CD14-positive monocyte (primary cell): ENCODE data around the gene FAM117A. TPM values are rescaled to one million over a fixed set of nuclear protein-coding genes. Genes with fewer than 3 reads are reported as not detected.

Experiments
- DNase-seq, 3 donors: peaks; one replicate each; pipeline ENCODE4 v3.0.0-alpha.2; 2011 to 2022
- H2AFZ ChIP-seq: 2 replicates; pipeline ENCODE4 v1.6.0; 2012; ENCODE audit warnings: mild to moderate bottlenecking, low read depth, low read length, inconsistent platforms; ENCODE audit not compliant: insufficient read depth, poor library complexity, severe bottlenecking
- H3K27ac ChIP-seq, 2 donors: 1 replicate in 1 of 2; 2 replicates in 1 of 2; pipeline ENCODE4 v1.5.1; 2012 to 2013; ENCODE audit warnings: low read length in 2 of 2, control low read depth in 1 of 2, inconsistent platforms in 1 of 2, low read depth in 1 of 2, mild to moderate bottlenecking in 1 of 2
- H3K27me3 ChIP-seq, 2 donors: one replicate each; pipeline versions ENCODE4 v1.6.0 to v1.6.1; 2011 to 2013; ENCODE audit warnings: low read length in 2 of 2; ENCODE audit not compliant: control insufficient read depth in 2 of 2, insufficient read depth in 2 of 2
- H3K36me3 ChIP-seq, 2 donors: replicated peaks in 1 of 2; 1 replicate in 1 of 2; 2 replicates in 1 of 2; pipeline versions ENCODE4 v1.5.1 to v1.6.1; 2012 to 2013; ENCODE audit warnings: low read length in 2 of 2, control low read depth in 1 of 2, inconsistent platforms in 1 of 2, mild to moderate bottlenecking in 1 of 2; ENCODE audit not compliant: insufficient read depth in 2 of 2, control insufficient read depth in 1 of 2
- H3K4me1 ChIP-seq, 2 donors: 1 replicate in 1 of 2; 2 replicates in 1 of 2; pipeline versions ENCODE4 v1.5.1 to v1.6.1; 2012 to 2013; ENCODE audit warnings: low read length in 2 of 2, control low read depth in 1 of 2, inconsistent platforms in 1 of 2, mild to moderate bottlenecking in 1 of 2, moderate library complexity in 1 of 2; ENCODE audit not compliant: insufficient read depth in 2 of 2, control insufficient read depth in 1 of 2
- H3K4me2 ChIP-seq: replicated peaks from 2 replicates; pipeline ENCODE3; 2012; ENCODE audit warnings: low read length, moderate library complexity, mild to moderate bottlenecking; ENCODE audit not compliant: poor library complexity, severe bottlenecking; ENCODE audit errors: extremely low read depth
- H3K4me3 ChIP-seq, 3 experiments: fragments of 200-600 bp in 1 of 3; sonication (generic) in 1 of 3; replicated peaks in 1 of 3; 1 replicate in 2 of 3; 2 replicates in 1 of 3; pipeline ENCODE4 v1.5.1; 2011 to 2013; ENCODE audit warnings: low read length in 3 of 3, mild to moderate bottlenecking in 3 of 3, control low read depth in 2 of 3, low read depth in 2 of 3, inconsistent platforms in 1 of 3, moderate library complexity in 1 of 3
- H3K79me2 ChIP-seq: 2 replicates; pipeline ENCODE4 v1.6.0; 2012; ENCODE audit warnings: mild to moderate bottlenecking, control low read depth, inconsistent platforms, low read length, moderate library complexity; ENCODE audit not compliant: insufficient read depth
- H3K9ac ChIP-seq: 2 replicates; pipeline ENCODE4 v1.6.0; 2017; ENCODE audit warnings: low read length, mild to moderate bottlenecking; ENCODE audit not compliant: insufficient read depth, poor library complexity, severe bottlenecking
- H3K9me3 ChIP-seq, 2 donors: replicated peaks in 1 of 2; 1 replicate in 1 of 2; 2 replicates in 1 of 2; pipeline versions ENCODE4 v1.5.1 to v1.6.1; 2012 to 2013; ENCODE audit warnings: low read length in 2 of 2, control low read depth in 1 of 2; ENCODE audit not compliant: control insufficient read depth in 1 of 2, insufficient read depth in 1 of 2
- H4K20me1 ChIP-seq: 2 replicates; pipeline ENCODE4 v1.6.0; 2012; ENCODE audit warnings: mild to moderate bottlenecking, low read length, control low read depth, moderate library complexity; ENCODE audit not compliant: insufficient read depth
- H3K27ac Mint-ChIP-seq, 7 donors: one replicate each; pipeline ENCODE4 v1.8.0; 2020; ENCODE audit warnings: mild to moderate bottlenecking in 7 of 7, mixed read lengths in 7 of 7, moderate library complexity in 6 of 7, inconsistent platforms in 2 of 7
- H3K27me3 Mint-ChIP-seq, 3 donors: one replicate each; pipeline ENCODE4 v1.8.0; 2021 to 2022; ENCODE audit warnings: low read depth in 3 of 3, mild to moderate bottlenecking in 3 of 3, mixed read lengths in 3 of 3, moderate library complexity in 3 of 3, inconsistent platforms in 1 of 3
- H3K36me3 Mint-ChIP-seq, 2 donors: one replicate each; pipeline ENCODE4 v1.8.0; 2020; ENCODE audit warnings: mixed read lengths in 2 of 2, inconsistent platforms in 1 of 2, mild to moderate bottlenecking in 1 of 2
- H3K4me1 Mint-ChIP-seq: one replicate; pipeline ENCODE4 v1.8.0; 2020; ENCODE audit warnings: mild to moderate bottlenecking, mixed read lengths
- H3K4me3 Mint-ChIP-seq, 2 donors: one replicate each; pipeline ENCODE4 v1.8.0; 2020; ENCODE audit warnings: mild to moderate bottlenecking in 2 of 2, mixed read lengths in 2 of 2, moderate library complexity in 1 of 2
- H3K9me3 Mint-ChIP-seq, 7 donors: one replicate each; pipeline ENCODE4 v1.8.0; 2020 to 2022; ENCODE audit warnings: mixed read lengths in 7 of 7, mild to moderate bottlenecking in 6 of 7, moderate library complexity in 6 of 7, inconsistent platforms in 2 of 7
- CTCF ChIP-seq: fragments of 200-600 bp; IDR thresholded peaks from one replicate; pipeline ENCODE4 v1.8.0; 2022; ENCODE audit warnings: antibody characterized with exemption, mild to moderate bottlenecking
- WGBS: methylation state at CpG from one replicate; pipeline ENCODE4 v1.1.5; 2013; ENCODE audit warnings: missing lambda C conversion rate; ENCODE audit not compliant: insufficient coverage; 5-methylcytosine and 5-hydroxymethylcytosine counted together
- intact Hi-C, 2 donors: fragments of 100-400 bp; cut with micrococcal nuclease; formaldehyde crosslinking; loops; one replicate each; pipeline versions ENCODE4 v1.15.0 to v1.15.1; 2023
- polyA plus RNA-seq, 3 donors: library from polyadenylated mRNA; depleted of rRNA in 1 of 3; unstranded in 2 of 3; stranded (reverse) in 1 of 3; fragments of 300-500 nt in 2 of 3; fragments of >200 nt in 1 of 3; fragmentation: Illumina TruSeq in 2 of 3; gene quantifications; 1 replicate in 2 of 3; 2 replicates in 1 of 3; pipeline ENCODE4 v1.2.3, GENCODE V29; 2012 to 2021

The FAM117A gene
- polyA plus RNA-seq, 3 donors: 11.8 to 34.9 (median 17.9) TPM

GRCh38 chr17:49707246-49707607, 56.7 kb downstream of the FAM117A start:
- H3K27ac Mint-ChIP-seq: peak overlapping the region; percentile 96 to 99 (median 99)
- Histone ChIP-seq H3K36me3 (peaks cover 48 to 65% of the 10 kb centered on the region in 2 donors), H3K4me3 (peak overlapping the region; percentile 78 to 96 (median 94)), H3K4me1 (peaks cover 23 to 30% of the 10 kb centered on the region in 2 donors), H3K27ac (peak overlapping the region; percentile 65 to 99), H3K79me2 (peaks cover 22% of the 10 kb centered on the region), H3K9me3 (no peaks in the 10 kb centered on the region), H3K4me2 (peak overlapping the region; percentile 93), H2AFZ (peak overlapping the region; percentile 92), H3K27me3 (no peaks in the 10 kb centered on the region), H4K20me1 (no peaks in the 10 kb centered on the region), H3K9ac (peak overlapping the region; percentile 98)
- WGBS: under 1% methylated on average over 10 of the region's 12 CpGs
- intact Hi-C loops: loop anchor here in 1 of 2 donors (5.0 kb wide), 1 partner anchor 35 kb away; no protein-coding TSS in a partner anchor
- no peak for TF ChIP-seq CTCF
- H3K9me3 Mint-ChIP-seq: no peaks in the 10 kb centered on the region
- H3K27me3 Mint-ChIP-seq: no peaks in the 10 kb centered on the region
- H3K36me3 Mint-ChIP-seq: peaks cover 59 to 68% of the 10 kb centered on the region in 2 donors
- peak overlapping the region; percentile 90 to 93 for H3K4me3 Mint-ChIP-seq
- no peak for DNase-seq
- H3K4me1 Mint-ChIP-seq: peaks cover 29% of the 10 kb centered on the region

GRCh38 chr17:49705254-49705653, 58.7 kb downstream of the FAM117A start:
- Histone ChIP-seq H3K79me2 (peaks cover 22% of the 10 kb centered on the region), H3K9me3 (no peaks in the 10 kb centered on the region), H4K20me1 (no peaks in the 10 kb centered on the region), H3K36me3 (peaks cover 57 to 66% of the 10 kb centered on the region in 2 donors), H3K4me2 (no peak overlapping the region), H3K9ac (no peak overlapping the region), H2AFZ (no peak overlapping the region), H3K27me3 (no peaks in the 10 kb centered on the region), H3K27ac (no peak overlapping the region), H3K4me3 (no peak overlapping the region), H3K4me1 (peaks cover 23 to 30% of the 10 kb centered on the region in 2 donors)
- no peak for TF ChIP-seq CTCF
- intact Hi-C loops: loop anchor here in 1 of 2 donors (5.0 kb wide), 1 partner anchor 37 kb away; no protein-coding TSS in a partner anchor
- H3K4me1 Mint-ChIP-seq: peaks cover 31% of the 10 kb centered on the region
- peak overlapping the region in 1 of 7 donors; percentile 51 for H3K27ac Mint-ChIP-seq
- H3K4me3 Mint-ChIP-seq: no peak overlapping the region
- no peaks in the 10 kb centered on the region for H3K9me3 Mint-ChIP-seq
- peaks cover 61 to 68% of the 10 kb centered on the region in 2 donors for H3K36me3 Mint-ChIP-seq
- no peaks in the 10 kb centered on the region for H3K27me3 Mint-ChIP-seq
- DNase-seq: no peak
